Measurements from ENCODE around the gene HSD17B1. TPM values are rescaled to one million over a fixed set of nuclear protein-coding genes. Genes with fewer than 3 reads are reported as not detected.
A peak's percentile ranks its signal among the peaks of the same experiment; 100 is the strongest.
"Not testable (repeated sequence)": the region's sequence is repeated elsewhere in the genome, so short reads cannot be mapped to it uniquely, and the experiment has no call there.

The HSD17B1 gene
- total RNA-seq, 1 experiment from 2014 or later, result 2.3 TPM

DNA sequence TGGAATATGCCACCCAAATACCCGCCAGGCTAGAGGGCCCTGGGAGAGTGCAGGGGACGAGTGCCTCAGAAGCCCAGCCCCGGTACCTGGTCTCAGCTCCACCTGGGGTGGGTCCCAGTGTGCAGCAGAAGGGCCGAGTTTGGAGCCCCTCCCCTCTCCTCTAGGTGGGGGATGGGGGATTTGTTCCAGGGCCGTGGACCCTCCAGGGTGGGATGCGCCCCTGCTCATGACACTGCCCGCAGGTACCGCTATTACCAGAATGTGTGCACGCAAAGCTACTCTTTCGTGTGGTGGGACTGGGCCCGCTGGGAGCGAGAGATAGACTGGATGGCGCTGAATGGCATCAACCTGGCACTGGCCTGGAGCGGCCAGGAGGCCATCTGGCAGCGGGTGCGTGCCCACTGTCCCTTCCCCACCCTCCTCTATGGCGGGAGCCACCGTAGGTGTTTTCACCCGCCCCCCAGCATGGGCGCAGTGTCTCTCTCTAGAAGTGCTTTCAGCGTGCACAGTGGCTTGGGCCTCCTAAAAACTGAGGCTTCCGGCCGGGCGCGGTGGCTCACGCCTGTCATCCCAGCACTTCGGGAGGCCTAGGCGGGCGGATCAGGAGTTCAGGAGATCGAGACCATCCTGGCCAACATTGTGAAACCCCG, 15.4 kb upstream of the HSD17B1 start:
- TF ChIP-seq, protein P1, sequence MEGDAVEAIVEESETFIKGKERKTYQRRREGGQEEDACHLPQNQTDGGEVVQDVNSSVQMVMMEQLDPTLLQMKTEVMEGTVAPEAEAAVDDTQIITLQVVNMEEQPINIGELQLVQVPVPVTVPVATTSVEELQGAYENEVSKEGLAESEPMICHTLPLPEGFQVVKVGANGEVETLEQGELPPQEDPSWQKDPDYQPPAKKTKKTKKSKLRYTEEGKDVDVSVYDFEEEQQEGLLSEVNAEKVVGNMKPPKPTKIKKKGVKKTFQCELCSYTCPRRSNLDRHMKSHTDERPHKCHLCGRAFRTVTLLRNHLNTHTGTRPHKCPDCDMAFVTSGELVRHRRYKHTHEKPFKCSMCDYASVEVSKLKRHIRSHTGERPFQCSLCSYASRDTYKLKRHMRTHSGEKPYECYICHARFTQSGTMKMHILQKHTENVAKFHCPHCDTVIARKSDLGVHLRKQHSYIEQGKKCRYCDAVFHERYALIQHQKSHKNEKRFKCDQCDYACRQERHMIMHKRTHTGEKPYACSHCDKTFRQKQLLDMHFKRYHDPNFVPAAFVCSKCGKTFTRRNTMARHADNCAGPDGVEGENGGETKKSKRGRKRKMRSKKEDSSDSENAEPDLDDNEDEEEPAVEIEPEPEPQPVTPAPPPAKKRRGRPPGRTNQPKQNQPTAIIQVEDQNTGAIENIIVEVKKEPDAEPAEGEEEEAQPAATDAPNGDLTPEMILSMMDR (IDR thresholded peaks at IDR 0.05; ENCODE audit: insufficient read depth in 1 of 2, low read depth in 1 of 2, low read length in 1 of 2, severe bottlenecking in 1 of 2, unreplicated experiment in 1 of 2), result no peak
- Mint-ChIP-seq H3K36me3 (ENCODE audit: insufficient read depth, unreplicated experiment) (peaks cover 14% of the 10 kb centered on the region), H3K4me1 (ENCODE audit: low read depth, unreplicated experiment) (peaks cover 32% of the 10 kb centered on the region), H3K27me3 (ENCODE audit: insufficient read depth, unreplicated experiment) (no peaks in the 10 kb centered on the region), H3K4me3 (ENCODE audit: unreplicated experiment) (peak overlapping the region; percentile 72), H3K27ac (ENCODE audit: unreplicated experiment) (peak overlapping the region; percentile 12), H3K9me3 (ENCODE audit: unreplicated experiment) (no peaks in the 10 kb centered on the region)
- no peaks in the 10 kb centered on the region for H3K36me3 ChIP-seq (ENCODE audit: control insufficient read depth, insufficient read depth, low read length)
- peaks cover 33% of the 10 kb centered on the region for H3K4me1 ChIP-seq
- peak overlapping the region; percentile 50 for H3K4me3 ChIP-seq (ENCODE audit: low read depth, low read length)
- intact Hi-C loops (cut with micrococcal nuclease; ENCODE audit: unreplicated experiment), result no loop called here
- H3K9me3 ChIP-seq, result no peaks in the 10 kb centered on the region
- ChIA-PET POLR2A (interaction anchor here (1.0 to 2.0 kb wide), 3 partner anchors 17 to 778 kb away, joined by 3 to 23 read pairs (median 10); partner anchors contain the start of gene PSMC3IP), CTCF (interaction anchor here (1.5 kb wide), 1 partner anchor 41 kb away, joined by 12 read pairs; the partner anchor contains the start of gene PSMC3IP)
- no TSS peak for BruUV-seq (replicated peaks)
- no peak for DNase-seq
- no peaks in the 10 kb centered on the region for H3K27me3 ChIP-seq (replicated peaks; ENCODE audit: control insufficient read depth, insufficient read depth, low read length)

DNA sequence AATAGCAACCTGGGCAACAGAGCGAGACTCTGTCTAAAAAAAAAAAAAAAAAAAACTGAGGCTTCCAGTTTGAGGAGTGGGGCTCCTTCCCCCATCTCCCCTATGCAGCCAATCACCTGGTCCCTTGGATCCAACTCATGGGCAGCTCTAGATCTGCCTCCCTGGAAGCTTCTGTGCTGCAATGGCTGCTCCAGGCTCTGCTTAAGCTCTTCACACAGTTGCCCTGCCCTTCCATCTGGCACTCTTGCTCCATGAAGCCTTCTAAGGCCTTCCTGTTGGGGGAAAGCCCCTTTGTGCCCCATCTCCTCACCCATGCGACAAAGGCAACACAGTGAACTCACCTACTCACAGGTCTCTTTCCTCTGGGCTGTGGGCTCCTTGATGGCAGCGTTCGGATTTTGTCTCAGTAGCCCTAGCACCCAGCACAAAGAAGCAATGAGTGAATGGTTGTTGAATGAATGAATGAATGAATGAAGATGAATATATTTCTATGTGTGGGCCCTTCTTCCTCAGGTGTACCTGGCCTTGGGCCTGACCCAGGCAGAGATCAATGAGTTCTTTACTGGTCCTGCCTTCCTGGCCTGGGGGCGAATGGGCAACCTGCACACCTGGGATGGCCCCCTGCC, 14.8 kb upstream of the HSD17B1 start:
- intact Hi-C loops (cut with micrococcal nuclease; ENCODE audit: unreplicated experiment), result no loop called here
- peak overlapping the region; percentile 42 for H3K4me3 Mint-ChIP-seq (ENCODE audit: unreplicated experiment)
- Histone ChIP-seq H3K4me3 (ENCODE audit: low read depth, low read length) (no peak overlapping the region), H3K4me1 (peaks cover 36% of the 10 kb centered on the region), H3K9me3 (no peaks in the 10 kb centered on the region), H3K27me3 (replicated peaks; ENCODE audit: control insufficient read depth, insufficient read depth, low read length) (no peaks in the 10 kb centered on the region), H3K36me3 (ENCODE audit: control insufficient read depth, insufficient read depth, low read length) (no peaks in the 10 kb centered on the region)
- no peak for DNase-seq
- CTCF ChIA-PET, result no interaction called here
- H3K27ac Mint-ChIP-seq (ENCODE audit: unreplicated experiment), result peak overlapping the region; percentile 12
- POLR2A ChIA-PET, result no interaction called here
- BruUV-seq (replicated peaks), result TSS peak; percentile 16
- H3K4me1 Mint-ChIP-seq (ENCODE audit: low read depth, unreplicated experiment), result peaks cover 32% of the 10 kb centered on the region
- TF ChIP-seq, protein P1 (IDR thresholded peaks at IDR 0.05; ENCODE audit: insufficient read depth in 1 of 2, low read depth in 1 of 2, low read length in 1 of 2, severe bottlenecking in 1 of 2, unreplicated experiment in 1 of 2), result no peak
- H3K27me3 Mint-ChIP-seq (ENCODE audit: insufficient read depth, unreplicated experiment), result no peaks in the 10 kb centered on the region
- H3K9me3 Mint-ChIP-seq (ENCODE audit: unreplicated experiment), result no peaks in the 10 kb centered on the region
- H3K36me3 Mint-ChIP-seq (ENCODE audit: insufficient read depth, unreplicated experiment), result peaks cover 17% of the 10 kb centered on the region

DNA sequence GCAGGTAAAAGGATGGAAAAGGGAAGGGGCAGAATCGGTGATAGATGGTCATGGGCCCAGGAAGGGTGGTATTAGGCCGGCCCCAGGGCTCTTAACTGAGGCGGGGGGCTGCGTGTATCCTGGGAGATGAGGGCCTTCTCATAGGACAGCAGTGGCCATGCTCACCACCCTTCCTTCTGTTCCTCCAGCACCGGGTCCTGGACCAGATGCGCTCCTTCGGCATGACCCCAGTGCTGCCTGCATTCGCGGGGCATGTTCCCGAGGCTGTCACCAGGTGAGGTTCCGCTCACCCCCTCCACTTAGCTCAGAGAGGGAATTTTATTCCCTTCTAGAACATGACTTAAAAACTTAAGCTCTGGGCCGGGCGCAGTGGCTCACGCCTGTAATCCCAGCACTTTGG, 14.2 kb upstream of the HSD17B1 start:
- no peak for DNase-seq
- H3K27ac Mint-ChIP-seq (ENCODE audit: unreplicated experiment), result peak overlapping the region; percentile 12
- POLR2A ChIA-PET, result no interaction called here
- H3K4me1 ChIP-seq, result peaks cover 36% of the 10 kb centered on the region
- H3K36me3 ChIP-seq (ENCODE audit: control insufficient read depth, insufficient read depth, low read length), result peaks cover 1% of the 10 kb centered on the region; the same call in 1 of the 2 replicates
- intact Hi-C loops (cut with micrococcal nuclease; ENCODE audit: unreplicated experiment), result no loop called here
- TF ChIP-seq, protein P1 (IDR thresholded peaks at IDR 0.05; ENCODE audit: insufficient read depth in 1 of 2, low read depth in 1 of 2, low read length in 1 of 2, severe bottlenecking in 1 of 2, unreplicated experiment in 1 of 2), result no peak
- peaks cover 27% of the 10 kb centered on the region for H3K4me1 Mint-ChIP-seq (ENCODE audit: low read depth, unreplicated experiment)
- H3K9me3 ChIP-seq, result no peaks in the 10 kb centered on the region
- no peaks in the 10 kb centered on the region for H3K9me3 Mint-ChIP-seq (ENCODE audit: unreplicated experiment)
- no peak overlapping the region for H3K4me3 Mint-ChIP-seq (ENCODE audit: unreplicated experiment)
- H3K36me3 Mint-ChIP-seq (ENCODE audit: insufficient read depth, unreplicated experiment), result peaks cover 23% of the 10 kb centered on the region
- H3K4me3 ChIP-seq (ENCODE audit: low read depth, low read length), result no peak overlapping the region
- BruUV-seq (replicated peaks), result no TSS peak
- no peaks in the 10 kb centered on the region for H3K27me3 ChIP-seq (replicated peaks; ENCODE audit: control insufficient read depth, insufficient read depth, low read length)
- no peaks in the 10 kb centered on the region for H3K27me3 Mint-ChIP-seq (ENCODE audit: insufficient read depth, unreplicated experiment)
- CTCF ChIA-PET, result no interaction called here

DNA sequence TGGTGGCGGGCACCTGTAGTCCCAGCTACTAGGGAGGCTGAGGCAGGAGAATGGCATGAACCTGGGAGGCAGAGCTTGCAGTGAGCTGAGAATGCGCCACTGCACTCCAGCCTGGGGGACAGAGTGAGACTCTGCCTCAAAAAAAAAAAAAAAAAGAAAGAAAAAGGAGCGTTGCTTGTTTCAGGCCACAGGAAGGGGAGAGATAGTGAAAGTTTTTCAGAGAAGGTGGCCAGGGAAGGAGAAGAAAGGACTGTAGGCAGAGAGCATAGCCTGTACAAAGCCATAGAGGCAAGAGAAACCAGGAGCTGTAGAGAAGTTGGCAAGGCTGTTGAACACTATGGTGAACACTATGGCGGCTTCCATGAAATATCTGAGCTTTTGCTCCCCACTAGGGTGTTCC, 12.2 kb upstream of the HSD17B1 start:
- H3K4me3 ChIP-seq (ENCODE audit: low read depth, low read length); H3K4me3 Mint-ChIP-seq (ENCODE audit: unreplicated experiment); H3K27me3 Mint-ChIP-seq (ENCODE audit: insufficient read depth, unreplicated experiment); intact Hi-C loops (cut with micrococcal nuclease; ENCODE audit: unreplicated experiment); H3K9me3 Mint-ChIP-seq (ENCODE audit: unreplicated experiment); H3K27me3 ChIP-seq (replicated peaks; ENCODE audit: control insufficient read depth, insufficient read depth, low read length); DNase-seq; H3K9me3 ChIP-seq; BruUV-seq (replicated peaks); H3K36me3 ChIP-seq (ENCODE audit: control insufficient read depth, insufficient read depth, low read length): not testable (repeated sequence)
- ChIA-PET CTCF (interaction anchor here (1.2 to 2.0 kb wide), 4 partner anchors 13 to 38 kb away, joined by 5 to 9 read pairs (median 6); partner anchors contain the start of gene PSMC3IP), POLR2A (interaction anchor here (0.6 to 1.0 kb wide), 3 partner anchors 14 to 615 kb away, joined by 3 to 5 read pairs (median 5); no protein-coding TSS in a partner anchor)
- Mint-ChIP-seq H3K27ac (ENCODE audit: unreplicated experiment) (peak overlapping the region; percentile 74), H3K36me3 (ENCODE audit: insufficient read depth, unreplicated experiment) (peaks cover 41% of the 10 kb centered on the region), H3K4me1 (ENCODE audit: low read depth, unreplicated experiment) (peaks cover 18% of the 10 kb centered on the region)
- H3K4me1 ChIP-seq, result peaks cover 28% of the 10 kb centered on the region
